Measurements from ENCODE around the gene PLD1.

PLD1 gene

GRCh38 chr3:171790898-171791691, 19.2 kb downstream of the PLD1 start:
- no peak for DNase-seq

- DNase-seq: no peak
Measured at GRCh38 chr3:171790574-171790897, 19.7 kb downstream of the PLD1 start.

GRCh38 chr3:171789759-171790505, 20.4 kb downstream of the PLD1 start:
- no peak for DNase-seq

DNA sequence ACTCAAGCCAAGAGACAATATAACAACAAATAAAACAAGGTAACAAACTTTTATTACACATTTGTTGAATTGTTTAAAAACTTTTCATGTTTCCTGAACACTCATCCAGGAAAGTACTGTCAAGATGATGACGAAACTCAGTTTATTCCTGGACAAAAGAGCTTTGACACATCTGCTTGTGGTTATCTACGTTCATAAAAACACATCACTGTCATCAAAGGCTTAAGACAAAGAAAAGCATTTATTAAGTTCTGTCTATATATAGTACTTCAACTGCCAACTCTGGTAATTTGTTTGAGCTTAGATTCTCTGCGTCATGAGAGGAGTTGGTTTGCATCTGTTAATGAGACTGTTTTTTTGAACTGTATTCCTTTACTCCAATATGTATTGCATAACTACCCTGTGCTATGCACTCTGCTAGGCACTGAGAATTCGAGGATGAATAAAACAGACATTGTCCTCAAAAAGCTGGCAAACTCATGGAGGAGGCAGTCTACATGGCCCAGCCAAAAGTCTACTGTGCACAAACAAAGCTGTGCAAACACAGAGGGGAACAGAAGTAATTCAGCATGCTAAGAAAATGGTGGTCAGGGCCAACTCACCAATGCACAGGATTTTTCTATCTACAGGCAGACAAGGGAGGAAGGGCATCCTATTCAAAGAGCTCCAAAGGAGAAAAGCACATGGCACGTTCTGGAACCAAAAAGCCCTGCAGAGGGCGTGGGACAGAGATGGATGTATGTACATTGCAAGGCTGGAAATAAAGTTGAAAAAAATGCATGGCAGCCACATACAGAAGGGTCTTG, 21.5 kb downstream of the PLD1 start:
- DNase-seq: no peak

GRCh38 chr3:171786997-171787396, 23.3 kb downstream of the PLD1 start:
- no peak for DNase-seq

DNA sequence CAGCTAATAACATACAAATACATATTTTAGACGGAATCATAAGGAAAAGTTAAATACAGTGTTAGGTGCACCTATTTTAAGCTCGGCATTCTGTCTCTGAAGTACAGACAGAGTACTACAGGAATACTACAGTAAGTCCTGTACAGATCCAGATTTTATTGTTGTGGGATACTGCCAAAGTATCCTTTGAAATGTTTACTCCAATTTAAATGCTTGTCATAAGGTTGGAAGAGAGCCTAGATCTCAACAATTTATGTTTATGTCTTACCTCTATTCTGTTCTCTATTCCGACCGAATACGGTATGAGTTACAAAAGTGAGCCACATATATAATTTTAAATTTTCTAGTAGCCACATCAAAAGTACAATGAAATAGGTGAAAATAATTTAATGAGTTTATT, 25.3 kb downstream of the PLD1 start:
- no peak for DNase-seq

- DNase-seq: no peak
Measured at GRCh38 chr3:171784387-171784786, 25.9 kb downstream of the PLD1 start.

DNA sequence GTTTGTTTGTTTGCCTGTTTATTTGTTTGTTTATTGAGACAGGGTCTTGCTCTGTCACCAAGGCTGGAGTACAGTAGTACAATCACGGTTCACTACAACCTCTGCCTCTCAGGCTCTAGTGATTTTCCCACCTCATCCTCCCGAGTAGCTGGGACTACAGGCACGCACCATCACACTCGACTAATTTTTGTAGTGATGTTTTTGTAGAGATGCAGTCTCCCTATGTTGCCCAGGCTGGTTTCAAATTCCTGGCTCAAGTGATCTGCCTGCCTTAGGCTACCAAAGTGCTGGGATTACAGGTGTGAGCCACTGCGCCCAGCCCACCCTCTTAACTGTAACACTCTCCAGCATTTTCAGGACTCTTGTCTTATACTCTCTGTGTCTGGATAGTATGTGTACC, 26.7 kb downstream of the PLD1 start:
- no peak for DNase-seq

DNA sequence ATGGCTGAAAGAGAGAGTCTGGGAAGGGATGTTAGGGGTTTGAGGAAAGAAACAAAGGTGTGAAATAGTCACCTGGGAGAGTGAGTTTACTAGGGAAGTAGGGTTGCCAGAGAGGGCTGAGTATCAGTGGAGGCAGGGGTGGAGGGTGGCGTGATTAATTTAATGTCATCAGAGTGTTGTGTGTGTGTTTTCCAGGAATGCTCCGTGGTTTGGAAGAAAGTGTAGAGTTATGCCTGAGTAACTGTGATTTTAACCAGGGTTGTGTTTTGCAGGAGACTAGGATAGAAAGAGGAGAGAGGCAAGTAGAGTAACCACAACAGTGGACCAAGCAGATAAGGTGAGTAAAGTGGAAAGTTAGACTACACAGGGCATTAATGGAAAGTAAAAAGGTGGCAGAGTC, 27.2 kb downstream of the PLD1 start:
- no peak for DNase-seq

GRCh38 chr3:171782617-171783016, 27.7 kb downstream of the PLD1 start:
- no peak for DNase-seq

GRCh38 chr3:171781711-171782127, 28.6 kb downstream of the PLD1 start:
- no peak for DNase-seq

DNA sequence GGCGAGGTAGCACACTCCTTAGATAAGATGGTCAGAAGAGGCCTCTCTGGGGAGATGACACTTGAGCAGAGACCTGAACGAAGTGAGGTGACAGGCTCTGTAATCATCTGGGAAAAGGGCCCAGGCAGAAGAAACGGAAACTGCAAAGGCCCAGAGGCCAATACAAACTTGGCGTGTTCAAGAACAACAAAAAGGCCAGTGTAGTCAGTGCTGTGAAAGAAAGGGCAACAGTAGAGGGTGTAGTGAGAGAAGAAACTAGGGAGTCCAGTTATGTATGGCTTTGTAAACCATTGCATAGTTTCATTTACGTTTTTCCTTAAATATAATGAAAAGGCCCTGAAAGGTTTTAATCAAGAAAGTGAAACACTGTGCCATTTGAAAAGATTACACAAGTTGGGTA, 31.8 kb downstream of the PLD1 start:
- no peak for DNase-seq

GRCh38 chr3:171777596-171777995, 32.7 kb downstream of the PLD1 start:
- DNase-seq: peak in 1 of 2 experiments; percentile 63

- DNase-seq: peak; percentile 96
Measured at GRCh38 chr3:171776839-171777583, 33.3 kb downstream of the PLD1 start.

GRCh38 chr3:171776411-171776810, 33.9 kb downstream of the PLD1 start:
- DNase-seq: no peak

DNA sequence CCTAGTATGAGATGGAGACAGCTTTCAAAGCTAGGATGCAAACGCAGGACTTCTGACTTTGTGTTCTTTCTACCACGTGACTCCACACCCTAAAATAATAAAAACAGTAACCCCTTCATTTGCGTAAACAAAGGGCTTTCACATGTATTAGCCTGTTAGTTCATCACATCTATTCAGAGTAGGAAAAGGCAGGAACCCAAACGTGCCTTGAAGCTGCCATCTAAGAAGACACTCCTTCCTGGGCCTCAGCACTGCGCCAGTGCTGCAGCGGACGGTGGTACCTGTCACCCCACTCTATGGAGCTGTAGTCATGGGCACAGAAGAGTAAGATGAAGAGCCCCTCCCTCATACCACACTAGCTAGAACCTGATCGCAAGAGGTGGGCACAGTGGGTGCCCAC, 34.3 kb downstream of the PLD1 start:
- DNase-seq: no peak

GRCh38 chr3:171774521-171774920, 35.8 kb downstream of the PLD1 start:
- DNase-seq: no peak

DNA sequence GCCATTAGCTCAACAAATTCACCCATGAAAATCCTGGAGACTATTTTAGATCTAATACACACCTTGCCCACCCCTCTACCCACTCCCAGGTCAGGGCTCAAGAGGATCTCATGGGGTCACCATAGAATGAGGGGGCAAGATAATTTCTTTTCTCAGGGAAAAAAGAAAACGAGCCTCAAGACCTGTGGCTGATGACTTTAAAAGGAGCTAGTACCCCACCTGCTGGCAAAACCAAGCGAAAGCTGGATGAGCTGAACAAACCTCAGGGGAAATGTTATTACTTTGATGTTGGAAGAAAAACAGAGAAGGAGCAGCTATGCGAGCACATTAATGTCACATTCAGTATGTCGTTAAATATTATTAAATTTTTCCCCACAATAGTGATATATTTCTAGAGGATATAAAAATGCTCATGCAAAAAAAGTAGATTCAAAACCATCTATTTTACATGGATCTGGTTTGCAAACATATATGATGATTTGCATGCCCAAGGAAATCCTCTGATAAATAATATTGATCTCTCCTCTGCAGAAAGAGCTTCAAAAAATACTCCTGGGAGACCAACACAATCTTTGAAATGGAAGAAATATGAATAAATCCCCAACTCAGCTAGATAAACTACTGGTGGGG, 37.7 kb downstream of the PLD1 start:
- DNase-seq: peak; percentile 83 to 85

- DNase-seq: peak; percentile 9 to 17
Measured at GRCh38 chr3:171770689-171771620, 39.3 kb downstream of the PLD1 start.

DNA sequence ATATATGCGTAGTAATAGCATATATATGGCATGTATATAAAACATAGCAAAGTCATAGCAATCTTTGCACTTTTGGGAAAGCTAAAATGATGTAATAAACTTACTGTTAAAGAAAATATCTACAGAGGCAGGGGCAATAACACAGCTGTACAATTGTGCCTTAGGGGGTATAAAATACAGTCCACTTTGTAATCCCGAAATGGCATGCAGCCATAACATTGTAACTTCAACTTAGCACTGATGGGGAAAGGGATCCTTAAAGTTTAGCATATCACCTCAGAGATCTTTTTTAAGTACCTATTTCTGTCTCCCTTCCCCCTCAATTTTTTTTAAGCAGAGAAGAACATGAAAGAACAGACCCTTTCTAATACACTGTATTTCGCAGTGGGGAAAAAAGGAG, 40.8 kb downstream of the PLD1 start:
- DNase-seq: no peak

GRCh38 chr3:171768986-171769385, 41.3 kb downstream of the PLD1 start:
- no peak for DNase-seq
